SU-DHL-6 (cell line): ENCODE data around the gene FOCAD.

Experiments used
- EZH2phosphoT487 ChIP-seq: fragments of 200-600 bp; sonication (generic), shearing (Covaris generic); conservative IDR thresholded peaks from 2 replicates; pipeline ENCODE4 v1.6.1; 2018; ENCODE audit warnings: mild to moderate bottlenecking, antibody characterized with exemption, low read length, moderate library complexity, mixed read lengths
- TF ChIP-seq, protein P1 (sequence below): fragments of 200-600 bp; sonication (generic); IDR thresholded peaks from one replicate; pipeline ENCODE4 v1.5.1; 2017; ENCODE audit warnings: antibody characterized with exemption, mild to moderate bottlenecking, low read length, moderate library complexity; ENCODE audit not compliant: insufficient read depth, poor library complexity, severe bottlenecking

DNA sequence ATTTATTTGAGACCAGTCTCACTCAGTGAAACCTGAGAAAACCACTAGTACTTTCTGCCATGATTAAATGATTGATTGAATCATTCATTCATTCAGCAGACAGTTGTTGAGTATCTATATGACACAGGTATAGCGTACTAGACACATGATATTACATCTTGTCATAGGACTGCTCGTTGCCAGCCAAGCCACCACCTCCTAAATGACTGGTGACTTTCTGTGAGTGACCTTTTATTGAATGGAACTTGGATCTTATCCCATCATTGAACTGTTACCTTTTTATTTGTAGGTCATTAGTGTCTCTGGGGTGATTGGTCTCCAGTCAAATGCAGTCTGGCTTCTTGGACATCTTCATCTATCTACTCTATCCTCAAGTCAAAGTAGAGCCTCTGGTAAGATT, 266.6 kb downstream of the FOCAD start:
- TF ChIP-seq EZH2phosphoT487 = no peak
- TF ChIP-seq, protein P1, sequence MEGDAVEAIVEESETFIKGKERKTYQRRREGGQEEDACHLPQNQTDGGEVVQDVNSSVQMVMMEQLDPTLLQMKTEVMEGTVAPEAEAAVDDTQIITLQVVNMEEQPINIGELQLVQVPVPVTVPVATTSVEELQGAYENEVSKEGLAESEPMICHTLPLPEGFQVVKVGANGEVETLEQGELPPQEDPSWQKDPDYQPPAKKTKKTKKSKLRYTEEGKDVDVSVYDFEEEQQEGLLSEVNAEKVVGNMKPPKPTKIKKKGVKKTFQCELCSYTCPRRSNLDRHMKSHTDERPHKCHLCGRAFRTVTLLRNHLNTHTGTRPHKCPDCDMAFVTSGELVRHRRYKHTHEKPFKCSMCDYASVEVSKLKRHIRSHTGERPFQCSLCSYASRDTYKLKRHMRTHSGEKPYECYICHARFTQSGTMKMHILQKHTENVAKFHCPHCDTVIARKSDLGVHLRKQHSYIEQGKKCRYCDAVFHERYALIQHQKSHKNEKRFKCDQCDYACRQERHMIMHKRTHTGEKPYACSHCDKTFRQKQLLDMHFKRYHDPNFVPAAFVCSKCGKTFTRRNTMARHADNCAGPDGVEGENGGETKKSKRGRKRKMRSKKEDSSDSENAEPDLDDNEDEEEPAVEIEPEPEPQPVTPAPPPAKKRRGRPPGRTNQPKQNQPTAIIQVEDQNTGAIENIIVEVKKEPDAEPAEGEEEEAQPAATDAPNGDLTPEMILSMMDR = no peak
